ENCODE measurements around the gene SHISAL1.
A peak's percentile ranks its signal among the peaks of the same experiment; 100 is the strongest.
"Not testable (repeated sequence)": the region's sequence is repeated elsewhere in the genome, so short reads cannot be mapped to it uniquely, and the experiment has no call there.

The SHISAL1 gene

GRCh38 chr22:44302363-44302762 is 10.4 kb downstream of the SHISAL1 start:
- not testable (repeated sequence) for DNase-seq (ENCODE audit: low spot score)

- DNase-seq (ENCODE audit: low spot score) = no peak
Observed at GRCh38 chr22:44301039-44301438, 11.7 kb downstream of the SHISAL1 start.

GRCh38 chr22:44299124-44299523 is 13.6 kb downstream of the SHISAL1 start:
- no peak for DNase-seq (ENCODE audit: low spot score)

- no peak for DNase-seq (ENCODE audit: low spot score)
Observed at GRCh38 chr22:44298406-44299091, 14.2 kb downstream of the SHISAL1 start.

GRCh38 chr22:44297470-44298061 is 15.2 kb downstream of the SHISAL1 start:
- no peak for DNase-seq (ENCODE audit: low spot score)

- no peak for DNase-seq (ENCODE audit: low spot score)
Observed at GRCh38 chr22:44295406-44295805, 17.3 kb downstream of the SHISAL1 start.

GRCh38 chr22:44293876-44294275 is 18.9 kb downstream of the SHISAL1 start:
- no peak for DNase-seq (ENCODE audit: low spot score)

GRCh38 chr22:44293034-44293433 is 19.7 kb downstream of the SHISAL1 start:
- DNase-seq (ENCODE audit: low spot score) = no peak

- no peak for DNase-seq (ENCODE audit: low spot score)
Observed at GRCh38 chr22:44292521-44292920, 20.2 kb downstream of the SHISAL1 start.

- DNase-seq (ENCODE audit: low spot score) = no peak
Observed at GRCh38 chr22:44291674-44292360, 20.9 kb downstream of the SHISAL1 start.

GRCh38 chr22:44291265-44291664 is 21.5 kb downstream of the SHISAL1 start:
- DNase-seq (ENCODE audit: low spot score) = peak; percentile 47

- DNase-seq (ENCODE audit: low spot score) = peak; percentile 77
Observed at GRCh38 chr22:44289414-44290171, 23.2 kb downstream of the SHISAL1 start.

GRCh38 chr22:44288913-44289312 is 23.8 kb downstream of the SHISAL1 start:
- no peak for DNase-seq (ENCODE audit: low spot score)

- no peak for DNase-seq (ENCODE audit: low spot score)
Observed at GRCh38 chr22:44287741-44288140, 25.0 kb downstream of the SHISAL1 start.

GRCh38 chr22:44287121-44287693 is 25.5 kb downstream of the SHISAL1 start:
- DNase-seq (ENCODE audit: low spot score) = no peak

- peak; percentile 83 for DNase-seq (ENCODE audit: low spot score)
Observed at GRCh38 chr22:44286646-44287045, 26.1 kb downstream of the SHISAL1 start.

GRCh38 chr22:44284711-44285110 is 28.0 kb downstream of the SHISAL1 start:
- DNase-seq (ENCODE audit: low spot score) = no peak

- DNase-seq (ENCODE audit: low spot score) = no peak
Observed at GRCh38 chr22:44281768-44282637, 30.7 kb downstream of the SHISAL1 start.

GRCh38 chr22:44280665-44281188 is 32.0 kb downstream of the SHISAL1 start:
- no peak for DNase-seq (ENCODE audit: low spot score)

GRCh38 chr22:44279069-44279360 is 33.7 kb downstream of the SHISAL1 start:
- no peak for DNase-seq (ENCODE audit: low spot score)
